Measurements from ENCODE around the gene C1QTNF1.

The C1QTNF1 gene

DNA sequence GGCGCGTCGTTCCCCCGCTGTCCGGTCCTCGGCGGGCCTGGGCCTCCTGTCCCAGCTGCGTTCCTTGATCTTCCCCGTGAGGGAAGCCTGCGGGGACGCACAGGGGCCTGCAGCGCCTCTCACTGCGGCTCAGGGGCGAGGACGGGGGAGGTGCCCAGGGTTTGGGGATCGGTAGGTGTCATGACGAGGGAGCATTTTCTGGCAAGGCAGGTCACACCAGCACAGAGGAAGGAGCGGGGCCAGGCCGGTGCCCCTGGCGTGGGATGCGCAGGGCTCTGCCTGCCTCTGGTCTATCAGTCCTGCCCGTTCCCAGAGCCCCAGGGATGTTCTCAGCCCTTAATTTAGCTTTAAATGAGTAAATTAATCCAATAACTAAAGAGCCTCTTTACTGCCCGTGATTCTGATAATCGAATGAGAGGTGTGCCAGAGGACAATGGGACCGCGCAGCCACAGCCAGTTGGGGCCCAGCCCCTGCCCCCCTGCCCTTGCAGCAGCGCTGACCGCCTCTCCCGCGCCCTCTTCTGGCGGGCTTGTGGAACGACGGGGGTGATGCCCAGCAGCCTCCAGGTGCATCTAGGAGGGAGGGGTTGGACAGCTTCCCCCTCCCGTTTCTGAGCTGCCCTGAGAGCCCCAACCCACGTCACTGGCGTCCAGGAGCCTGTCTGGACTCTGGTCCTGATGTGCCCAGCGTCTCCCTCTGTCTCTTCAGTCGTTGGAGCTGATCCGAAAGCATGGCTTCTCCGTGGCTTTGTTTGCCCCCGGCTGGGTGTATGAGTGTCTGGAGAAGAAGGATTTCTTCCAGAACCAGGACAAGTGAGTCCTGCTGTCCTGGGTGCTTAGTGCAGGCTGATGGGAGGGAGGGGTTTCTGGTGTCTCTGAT is 58.6 kb downstream of the C1QTNF1 start:
- peak in 1 of 2 experiments; percentile 47 for DNase-seq (ENCODE audit: low read depth in 1 of 2, low spot score in 1 of 2)
- TF ChIP-seq, protein P1, sequence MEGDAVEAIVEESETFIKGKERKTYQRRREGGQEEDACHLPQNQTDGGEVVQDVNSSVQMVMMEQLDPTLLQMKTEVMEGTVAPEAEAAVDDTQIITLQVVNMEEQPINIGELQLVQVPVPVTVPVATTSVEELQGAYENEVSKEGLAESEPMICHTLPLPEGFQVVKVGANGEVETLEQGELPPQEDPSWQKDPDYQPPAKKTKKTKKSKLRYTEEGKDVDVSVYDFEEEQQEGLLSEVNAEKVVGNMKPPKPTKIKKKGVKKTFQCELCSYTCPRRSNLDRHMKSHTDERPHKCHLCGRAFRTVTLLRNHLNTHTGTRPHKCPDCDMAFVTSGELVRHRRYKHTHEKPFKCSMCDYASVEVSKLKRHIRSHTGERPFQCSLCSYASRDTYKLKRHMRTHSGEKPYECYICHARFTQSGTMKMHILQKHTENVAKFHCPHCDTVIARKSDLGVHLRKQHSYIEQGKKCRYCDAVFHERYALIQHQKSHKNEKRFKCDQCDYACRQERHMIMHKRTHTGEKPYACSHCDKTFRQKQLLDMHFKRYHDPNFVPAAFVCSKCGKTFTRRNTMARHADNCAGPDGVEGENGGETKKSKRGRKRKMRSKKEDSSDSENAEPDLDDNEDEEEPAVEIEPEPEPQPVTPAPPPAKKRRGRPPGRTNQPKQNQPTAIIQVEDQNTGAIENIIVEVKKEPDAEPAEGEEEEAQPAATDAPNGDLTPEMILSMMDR (IDR thresholded peaks at IDR 0.05; ENCODE audit: insufficient read depth, low read length) = peak; percentile 71
- TF ChIP-seq GABPA (IDR thresholded peaks at IDR 0.05; ENCODE audit: low read depth) = no peak
- Histone ChIP-seq H3K27me3 (ENCODE audit: insufficient read depth, poor library complexity, severe bottlenecking) (no peaks in the 10 kb centered on the region), H3K27ac (replicated peaks) (no peak overlapping the region), H3K4me3 (replicated peaks; ENCODE audit: insufficient read depth, low read length) (no peak overlapping the region)

DNA sequence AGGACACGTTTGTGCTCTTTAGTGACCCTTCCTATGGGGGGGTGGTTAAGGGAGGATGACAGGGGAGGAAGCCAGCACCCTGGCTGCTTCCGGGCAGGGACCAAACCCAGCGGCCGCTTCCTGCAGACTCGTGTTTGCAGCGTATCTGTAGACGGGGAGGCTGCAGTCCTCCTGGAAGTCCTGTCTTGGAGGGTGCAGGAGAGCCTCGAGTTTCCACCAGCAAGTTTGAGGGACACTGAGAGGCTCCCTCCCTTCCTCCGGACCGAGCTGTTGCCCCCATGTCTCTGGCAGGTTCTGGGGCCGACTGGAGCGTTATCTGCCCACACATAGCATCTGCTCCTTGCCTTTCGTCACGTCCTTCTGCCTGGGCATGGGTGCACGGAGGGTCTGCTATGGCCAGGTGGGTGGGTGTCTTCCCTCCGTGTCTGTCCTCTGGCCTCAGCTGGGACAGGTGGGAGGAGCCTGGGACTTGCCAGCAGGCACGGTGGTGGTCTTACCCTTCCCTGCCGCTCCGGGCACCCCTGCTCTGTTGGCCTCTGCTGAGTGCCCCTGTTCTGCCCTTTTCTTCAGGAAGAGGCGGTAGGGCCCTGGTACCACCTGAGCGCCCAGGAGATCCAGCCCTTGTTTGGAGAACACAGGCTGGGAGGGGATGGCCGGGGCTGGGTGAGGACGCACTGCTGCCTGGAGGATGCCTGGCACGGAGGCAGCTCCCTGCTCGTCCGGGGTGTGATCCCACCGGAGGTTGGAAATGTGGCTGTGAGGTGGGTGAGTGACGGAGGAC is 59.4 kb downstream of the C1QTNF1 start:
- Histone ChIP-seq H3K4me3 (replicated peaks; ENCODE audit: insufficient read depth, low read length) (no peak overlapping the region), H3K27me3 (ENCODE audit: insufficient read depth, poor library complexity, severe bottlenecking) (no peaks in the 10 kb centered on the region), H3K27ac (replicated peaks) (no peak overlapping the region)
- DNase-seq (ENCODE audit: low read depth in 1 of 2, low spot score in 1 of 2) = no peak
- TF ChIP-seq, protein P2, sequence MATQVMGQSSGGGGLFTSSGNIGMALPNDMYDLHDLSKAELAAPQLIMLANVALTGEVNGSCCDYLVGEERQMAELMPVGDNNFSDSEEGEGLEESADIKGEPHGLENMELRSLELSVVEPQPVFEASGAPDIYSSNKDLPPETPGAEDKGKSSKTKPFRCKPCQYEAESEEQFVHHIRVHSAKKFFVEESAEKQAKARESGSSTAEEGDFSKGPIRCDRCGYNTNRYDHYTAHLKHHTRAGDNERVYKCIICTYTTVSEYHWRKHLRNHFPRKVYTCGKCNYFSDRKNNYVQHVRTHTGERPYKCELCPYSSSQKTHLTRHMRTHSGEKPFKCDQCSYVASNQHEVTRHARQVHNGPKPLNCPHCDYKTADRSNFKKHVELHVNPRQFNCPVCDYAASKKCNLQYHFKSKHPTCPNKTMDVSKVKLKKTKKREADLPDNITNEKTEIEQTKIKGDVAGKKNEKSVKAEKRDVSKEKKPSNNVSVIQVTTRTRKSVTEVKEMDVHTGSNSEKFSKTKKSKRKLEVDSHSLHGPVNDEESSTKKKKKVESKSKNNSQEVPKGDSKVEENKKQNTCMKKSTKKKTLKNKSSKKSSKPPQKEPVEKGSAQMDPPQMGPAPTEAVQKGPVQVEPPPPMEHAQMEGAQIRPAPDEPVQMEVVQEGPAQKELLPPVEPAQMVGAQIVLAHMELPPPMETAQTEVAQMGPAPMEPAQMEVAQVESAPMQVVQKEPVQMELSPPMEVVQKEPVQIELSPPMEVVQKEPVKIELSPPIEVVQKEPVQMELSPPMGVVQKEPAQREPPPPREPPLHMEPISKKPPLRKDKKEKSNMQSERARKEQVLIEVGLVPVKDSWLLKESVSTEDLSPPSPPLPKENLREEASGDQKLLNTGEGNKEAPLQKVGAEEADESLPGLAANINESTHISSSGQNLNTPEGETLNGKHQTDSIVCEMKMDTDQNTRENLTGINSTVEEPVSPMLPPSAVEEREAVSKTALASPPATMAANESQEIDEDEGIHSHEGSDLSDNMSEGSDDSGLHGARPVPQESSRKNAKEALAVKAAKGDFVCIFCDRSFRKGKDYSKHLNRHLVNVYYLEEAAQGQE (IDR thresholded peaks at IDR 0.05; ENCODE audit: insufficient replicate concordance, low read depth) = no peak
- TF ChIP-seq POLR2AphosphoS5 (IDR thresholded peaks at IDR 0.05; ENCODE audit: low read depth) = no peak

DNA sequence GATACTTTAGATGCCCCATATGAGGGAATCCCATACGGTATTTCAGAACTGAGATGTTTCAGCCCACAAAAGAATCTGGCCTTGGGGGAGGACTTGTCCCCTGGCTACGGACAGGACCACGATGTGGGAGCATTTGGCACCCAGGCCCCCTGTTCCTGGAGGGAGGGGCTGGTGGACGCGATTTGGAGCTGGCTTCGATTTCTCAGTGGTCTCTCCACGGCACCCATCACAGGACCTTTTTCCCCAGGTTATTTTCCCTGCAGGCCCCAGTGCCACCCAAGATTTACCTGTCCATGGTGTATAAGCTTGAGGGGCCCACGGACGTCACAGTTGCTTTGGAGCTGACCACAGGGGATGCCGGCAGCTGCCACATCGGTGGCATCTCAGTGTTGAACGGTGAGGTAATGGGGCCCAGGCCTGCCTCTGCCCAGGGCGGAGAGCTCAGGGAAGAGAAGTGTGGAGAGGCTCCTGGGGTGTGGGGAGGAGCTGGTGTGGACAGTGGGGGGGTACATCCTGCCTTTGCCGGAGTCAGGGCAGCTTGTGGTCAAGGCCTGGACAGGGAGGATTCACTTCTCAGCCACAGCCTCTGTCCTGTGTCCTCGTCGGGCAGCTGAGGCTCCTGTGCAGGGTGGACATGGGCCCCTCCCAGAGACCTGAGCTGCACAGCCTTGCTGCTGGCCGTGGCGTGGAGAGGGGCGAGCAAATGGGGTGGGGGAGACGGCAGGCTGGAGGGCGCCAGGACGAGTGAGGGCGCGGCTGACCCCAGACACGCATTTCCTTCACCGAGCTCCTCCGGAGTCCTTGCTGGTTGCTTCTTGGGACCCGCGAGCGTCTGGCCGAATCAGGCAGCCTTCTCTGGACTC is 60.6 kb downstream of the C1QTNF1 start:
- TF ChIP-seq POLR2AphosphoS5 (IDR thresholded peaks at IDR 0.05; ENCODE audit: low read depth) = no peak
- TF ChIP-seq, protein P2 (IDR thresholded peaks at IDR 0.05; ENCODE audit: insufficient replicate concordance, low read depth) = no peak
- Histone ChIP-seq H3K27me3 (ENCODE audit: insufficient read depth, poor library complexity, severe bottlenecking) (no peaks in the 10 kb centered on the region), H3K27ac (replicated peaks) (no peak overlapping the region), H3K4me3 (replicated peaks; ENCODE audit: insufficient read depth, low read length) (no peak overlapping the region)
- DNase-seq (ENCODE audit: low read depth in 1 of 2, low spot score in 1 of 2) = no peak

DNA sequence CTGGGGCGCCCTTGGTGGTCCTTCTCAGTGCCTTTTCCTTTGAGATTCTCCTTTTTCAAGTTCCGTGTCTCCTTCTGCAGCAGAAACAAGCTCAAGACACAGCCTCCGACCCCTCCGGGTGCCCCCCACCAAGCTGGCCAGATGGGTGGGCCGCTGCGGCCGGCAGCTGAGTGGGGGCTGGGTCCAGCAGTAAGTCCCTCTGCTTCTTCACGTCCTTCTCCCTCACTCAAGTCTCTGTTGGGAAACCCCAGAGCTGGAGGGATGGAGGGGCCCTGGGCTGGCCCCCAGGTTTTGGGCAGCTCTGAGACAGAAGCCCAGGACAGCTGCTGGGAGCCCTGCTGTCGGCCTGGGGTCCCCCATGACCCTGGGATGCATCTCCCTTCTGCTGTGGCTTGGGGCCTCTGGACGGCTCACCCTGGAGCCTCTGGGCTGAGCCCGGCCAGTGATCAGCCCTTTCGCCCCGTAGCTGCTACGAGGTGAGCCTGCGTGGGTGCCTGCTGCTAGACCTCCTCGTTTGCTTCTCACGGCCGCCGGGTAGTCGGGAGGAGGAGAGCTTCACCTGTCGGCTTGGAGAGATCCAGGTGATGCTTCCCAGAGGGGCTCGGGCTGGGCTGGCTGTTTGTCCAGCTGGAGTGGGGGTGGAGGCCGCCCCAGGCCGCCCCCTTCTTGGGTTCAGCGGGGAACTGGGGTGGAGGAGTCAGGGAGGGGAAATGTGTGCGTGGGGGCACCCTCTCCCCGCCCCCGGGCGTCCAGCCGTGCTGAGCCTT is 61.4 kb downstream of the C1QTNF1 start:
- no peak overlapping the region for H3K27ac ChIP-seq (replicated peaks)
- no peaks in the 10 kb centered on the region for H3K27me3 ChIP-seq (ENCODE audit: insufficient read depth, poor library complexity, severe bottlenecking)
- TF ChIP-seq SPI1 (IDR thresholded peaks at IDR 0.05; ENCODE audit: borderline replicate concordance, low read depth) (no peak), GABPA (IDR thresholded peaks at IDR 0.05; ENCODE audit: low read depth) (no peak), POLR2AphosphoS5 (IDR thresholded peaks at IDR 0.05; ENCODE audit: low read depth) (no peak)
- TF ChIP-seq, protein P2 (IDR thresholded peaks at IDR 0.05; ENCODE audit: insufficient replicate concordance, low read depth) = no peak
- TF ChIP-seq, protein P1 (IDR thresholded peaks at IDR 0.05; ENCODE audit: insufficient read depth, low read length) = no peak
- H3K4me3 ChIP-seq (replicated peaks; ENCODE audit: insufficient read depth, low read length) = no peak overlapping the region
- no peak for DNase-seq (ENCODE audit: low read depth in 1 of 2, low spot score in 1 of 2)
